Left lung (tissue), 10 donors: Measurements from ENCODE around the gene TGM1. TPM values are rescaled to one million over a fixed set of nuclear protein-coding genes. Genes with fewer than 3 reads are reported as not detected.
A peak's percentile ranks its signal among the peaks of the same experiment; 100 is the strongest.

Experiments
- ATAC-seq: fragments of 200-7000 bp; cut with Tn5 transposase; one replicate; pipeline ENCODE4 v1.9.1; 2020; ENCODE audit warnings: moderate library complexity
- DNase-seq, 4 donors: peaks; one replicate each; pipeline ENCODE4 v3.0.0-alpha.2; 2013 to 2020
- H3K27ac ChIP-seq, 2 donors: fragments of 200-600 bp; sonication (generic) in 1 of 2; one replicate each; pipeline versions ENCODE4 v1.5.0 to v1.8.0; 2020 to 2021
- H3K27me3 ChIP-seq, 2 donors: fragments of 200-600 bp; sonication (generic) in 1 of 2; one replicate each; pipeline versions ENCODE4 v1.5.0 to v1.8.0; 2020 to 2021
- H3K36me3 ChIP-seq, 2 donors: fragments of 200-600 bp; sonication (generic) in 1 of 2; one replicate each; pipeline versions ENCODE4 v1.5.0 to v1.8.0; 2020 to 2021
- H3K4me1 ChIP-seq, 2 donors: fragments of 200-600 bp; one replicate each; pipeline ENCODE4 v1.8.0; 2021
- H3K4me3 ChIP-seq, 2 donors: fragments of 200-600 bp; sonication (generic) in 1 of 2; one replicate each; pipeline versions ENCODE4 v1.5.0 to v1.8.0; 2020 to 2021; ENCODE audit warnings: mild to moderate bottlenecking in 1 of 2
- H3K9me3 ChIP-seq, 2 donors: fragments of 200-600 bp; sonication (generic) in 1 of 2; one replicate each; pipeline versions ENCODE4 v1.5.0 to v1.8.0; 2020 to 2021
- intact Hi-C, 2 donors: fragments of 100-400 bp; cut with DNase I; formaldehyde crosslinking; loops; one replicate each; pipeline versions ENCODE4 v1.11.2 to v1.14.2; 2022
- polyA plus RNA-seq, 6 donors: library from polyadenylated mRNA; unstranded; fragments of 120-200 nt; gene quantifications; one replicate each; pipeline ENCODE4 v1.2.1, GENCODE V29; 2013; ENCODE audit not compliant: insufficient read length in 6 of 6
- total RNA-seq, 2 donors: library from RNA; stranded (reverse); fragmentation: NEBNext Ultra II Directional; extraction: Animal tissue kit (Norgen Biotek cat#: 25700); gene quantifications; one replicate each; pipeline ENCODE4 v1.2.1, GENCODE V29; 2021
- TF ChIP-seq, protein P1 (sequence below), 2 donors: fragments of 200-600 bp; sonication (generic) in 1 of 2; IDR thresholded peaks; one replicate each; pipeline versions ENCODE4 v1.5.0 to v1.8.0; 2021; ENCODE audit warnings: antibody characterized with exemption in 2 of 2
- donor health status: DM: no; HTN: yes; CAD: no.
- donor health status: DM: no; HTN: no; CAD: no.

The TGM1 gene
- total and polyA plus RNA-seq, 8 donors, result 2.6 to 9.6 (median 3.6) TPM

DNA sequence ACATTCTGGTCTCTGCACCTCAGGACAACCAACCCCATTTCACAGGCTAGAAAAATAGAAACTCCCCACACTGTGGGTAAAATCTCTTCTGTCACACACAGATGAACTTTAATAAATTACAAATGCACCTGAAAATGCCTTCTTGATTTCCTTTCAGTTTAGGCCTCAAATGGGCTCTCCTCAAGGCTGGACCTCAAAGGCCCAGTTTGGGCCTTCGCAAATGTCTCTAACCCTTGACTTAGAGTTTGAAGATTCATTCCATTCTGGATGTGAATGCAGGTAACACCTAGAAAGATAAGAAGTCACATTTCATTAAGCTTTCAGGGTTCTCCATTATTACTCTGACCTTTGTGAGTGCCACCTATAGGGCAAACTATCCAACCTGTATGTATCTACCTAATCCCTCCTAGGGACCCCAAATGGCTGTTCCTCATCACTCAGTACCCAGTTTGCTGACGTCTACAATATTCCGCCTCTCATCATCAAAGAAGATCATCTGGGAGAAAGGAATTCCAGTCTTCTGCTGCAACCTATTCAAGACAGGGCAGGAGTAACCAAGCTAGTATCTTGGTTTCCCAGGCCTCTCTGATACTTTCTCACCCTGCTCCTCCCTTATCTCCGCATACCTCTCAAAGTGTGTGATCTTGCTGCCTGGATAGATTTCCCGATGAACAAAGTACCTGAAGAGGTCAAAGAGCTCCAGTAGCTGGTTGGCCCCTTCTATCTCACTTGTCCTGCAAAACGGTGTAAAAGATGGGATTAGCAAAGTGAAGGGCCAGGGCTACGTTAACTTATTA lies 48.9 kb downstream of the TGM1 start:
- no peak for DNase-seq
- Histone ChIP-seq H3K9me3 (no peaks in the 10 kb centered on the region), H3K4me1 (peaks cover 9 to 45% of the 10 kb centered on the region in 2 donors), H3K27me3 (no peaks in the 10 kb centered on the region), H3K4me3 (peak overlapping the region; percentile 64 to 77), H3K36me3 (peaks cover 0 to 35% of the 10 kb centered on the region in 2 donors), H3K27ac (peak overlapping the region; percentile 98 to 100)
- TF ChIP-seq, protein P1, sequence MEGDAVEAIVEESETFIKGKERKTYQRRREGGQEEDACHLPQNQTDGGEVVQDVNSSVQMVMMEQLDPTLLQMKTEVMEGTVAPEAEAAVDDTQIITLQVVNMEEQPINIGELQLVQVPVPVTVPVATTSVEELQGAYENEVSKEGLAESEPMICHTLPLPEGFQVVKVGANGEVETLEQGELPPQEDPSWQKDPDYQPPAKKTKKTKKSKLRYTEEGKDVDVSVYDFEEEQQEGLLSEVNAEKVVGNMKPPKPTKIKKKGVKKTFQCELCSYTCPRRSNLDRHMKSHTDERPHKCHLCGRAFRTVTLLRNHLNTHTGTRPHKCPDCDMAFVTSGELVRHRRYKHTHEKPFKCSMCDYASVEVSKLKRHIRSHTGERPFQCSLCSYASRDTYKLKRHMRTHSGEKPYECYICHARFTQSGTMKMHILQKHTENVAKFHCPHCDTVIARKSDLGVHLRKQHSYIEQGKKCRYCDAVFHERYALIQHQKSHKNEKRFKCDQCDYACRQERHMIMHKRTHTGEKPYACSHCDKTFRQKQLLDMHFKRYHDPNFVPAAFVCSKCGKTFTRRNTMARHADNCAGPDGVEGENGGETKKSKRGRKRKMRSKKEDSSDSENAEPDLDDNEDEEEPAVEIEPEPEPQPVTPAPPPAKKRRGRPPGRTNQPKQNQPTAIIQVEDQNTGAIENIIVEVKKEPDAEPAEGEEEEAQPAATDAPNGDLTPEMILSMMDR (IDR thresholded peaks at IDR 0.05), result no peak
- intact Hi-C loops, result no loop called here
- no peak for ATAC-seq

DNA sequence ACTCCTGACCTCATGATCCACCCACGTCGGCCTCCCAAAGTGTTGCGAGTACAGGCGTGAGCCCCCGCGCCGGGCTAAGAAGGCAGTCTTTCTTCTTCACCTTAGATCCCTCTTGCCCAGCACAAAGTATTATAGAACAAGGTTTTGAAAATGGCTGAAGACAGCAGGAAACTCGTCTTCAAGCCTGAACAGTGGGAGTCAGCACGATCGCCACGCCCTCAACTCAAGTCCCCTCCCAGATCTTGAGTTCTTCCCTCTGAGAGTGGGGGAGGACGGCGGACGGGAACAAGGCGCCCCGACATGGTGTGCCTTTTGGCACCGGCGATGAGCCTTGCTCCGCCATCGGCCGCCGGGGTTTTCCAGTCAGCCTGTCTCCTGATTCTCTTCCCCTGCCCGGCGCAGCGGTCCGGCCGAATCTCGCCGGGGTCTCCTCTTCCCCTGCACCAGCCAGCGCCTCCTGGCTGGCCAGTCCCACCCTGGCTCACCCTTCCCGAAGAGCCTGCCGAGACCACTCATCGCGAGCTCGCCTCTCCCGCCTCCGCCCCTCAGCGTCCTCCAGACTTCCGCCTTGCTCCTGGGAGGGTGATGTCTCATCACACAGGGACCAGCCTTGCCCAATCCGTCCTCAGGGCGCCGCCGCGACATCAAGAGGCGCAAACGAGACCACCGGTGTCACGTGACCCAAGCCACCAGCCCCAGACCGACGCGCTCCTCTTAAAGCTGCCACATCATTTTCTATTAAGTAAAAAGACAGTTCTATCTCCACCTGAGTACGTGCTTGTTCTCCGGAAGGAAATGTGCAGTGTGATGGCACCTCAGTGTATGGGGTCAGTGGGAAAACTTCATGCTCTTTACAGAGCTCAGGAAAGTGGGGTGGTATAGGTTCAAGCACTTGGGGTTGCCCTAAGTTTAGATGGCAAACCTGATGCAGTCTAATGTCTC lies 49.8 kb downstream of the TGM1 start, which contains the start of gene CHMP4A:
TSS of gene CHMP4A (minus strand) at position 565 of the 942 bp plus-strand sequence. CDS start at position 516, 49 bp downstream.
- DNase-seq (peak; percentile 95 to 98 (median 98)), ATAC-seq (peak; percentile 91)
- H3K36me3 ChIP-seq, result peaks cover 0 to 43% of the 10 kb centered on the region in 2 donors
- intact Hi-C loops, result no loop called here
- H3K27ac ChIP-seq, result peak within 1 kb of the TSS; percentile 98 to 100
- H3K4me3 ChIP-seq, result peak within 1 kb of the TSS; percentile 64 to 77
- TF ChIP-seq, protein P1 (IDR thresholded peaks at IDR 0.05), result peak in 1 of 2 donors; percentile 15
- peaks cover 9 to 45% of the 10 kb centered on the region in 2 donors for H3K4me1 ChIP-seq
- H3K9me3 ChIP-seq, result no peaks in the 10 kb centered on the region
- H3K27me3 ChIP-seq, result no peaks in the 10 kb centered on the region

DNA sequence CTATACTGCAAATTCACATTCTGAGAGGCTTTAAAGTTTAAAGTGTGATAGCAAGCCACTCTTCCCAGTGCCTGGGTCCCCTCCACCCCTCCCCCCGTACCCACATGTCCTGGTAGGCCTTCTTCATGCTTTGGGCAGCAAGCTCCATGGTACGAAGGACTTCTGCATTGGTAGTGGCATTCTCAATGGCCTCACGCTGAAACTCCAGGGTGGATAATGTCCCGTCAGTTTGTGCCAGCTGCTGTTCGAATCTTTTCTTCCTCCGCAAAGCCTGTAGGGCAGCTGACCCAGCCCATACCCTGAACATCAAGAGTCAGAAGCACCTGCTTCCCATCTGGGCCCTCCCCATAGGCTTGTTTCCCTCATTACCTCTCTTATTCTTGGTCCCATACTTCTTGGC lies 51.7 kb downstream of the TGM1 start:
- peaks cover 0 to 53% of the 10 kb centered on the region in 2 donors for H3K36me3 ChIP-seq
- TF ChIP-seq, protein P1 (IDR thresholded peaks at IDR 0.05), result no peak
- ATAC-seq (no peak), DNase-seq (no peak)
- H3K27ac ChIP-seq, result no peak overlapping the region
- H3K4me3 ChIP-seq, result no peak overlapping the region
- intact Hi-C loops, result no loop called here
- H3K27me3 ChIP-seq, result no peaks in the 10 kb centered on the region
- H3K4me1 ChIP-seq, result peaks cover 9 to 44% of the 10 kb centered on the region in 2 donors
- H3K9me3 ChIP-seq, result no peaks in the 10 kb centered on the region

DNA sequence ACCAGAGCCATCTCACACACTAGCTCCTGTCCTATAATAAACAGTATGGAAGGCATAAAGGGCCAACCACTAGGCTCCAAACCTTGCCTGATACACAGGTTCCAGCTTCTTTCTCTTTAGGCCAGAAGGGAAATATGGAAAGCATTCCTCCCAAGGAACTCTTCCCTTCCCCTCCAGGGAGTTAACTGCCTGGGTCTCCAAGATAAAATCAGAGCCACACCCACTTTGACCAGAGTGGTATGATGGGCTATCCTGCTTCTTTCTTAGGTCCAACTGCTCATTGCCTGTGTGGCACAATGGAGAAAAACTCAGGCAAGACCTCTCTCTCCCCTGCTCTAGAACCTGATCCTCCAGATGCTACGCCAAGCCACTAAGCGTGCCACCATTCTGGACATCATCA lies 55.4 kb downstream of the TGM1 start:
- TF ChIP-seq, protein P1 (IDR thresholded peaks at IDR 0.05), result no peak
- peaks cover 0 to 87% of the 10 kb centered on the region in 2 donors for H3K36me3 ChIP-seq
- no peak for DNase-seq

More for the DNA sequence above, 55.4 kb downstream of the TGM1 start:
- intact Hi-C loops, result no loop called here
- no peak overlapping the region for H3K27ac ChIP-seq
- peaks cover 0 to 16% of the 10 kb centered on the region in 2 donors for H3K4me1 ChIP-seq
- no peaks in the 10 kb centered on the region for H3K27me3 ChIP-seq
- H3K4me3 ChIP-seq, result no peak overlapping the region
- no peaks in the 10 kb centered on the region for H3K9me3 ChIP-seq
- ATAC-seq, result no peak
